H9 (cell line): ENCODE data around the gene SELENBP1. TPM values are rescaled to one million over a fixed set of nuclear protein-coding genes. Genes with fewer than 3 reads are reported as not detected.

ENCODE experiments used
- DNase-seq: peaks from one replicate; pipeline ENCODE4 v3.0.0-alpha.2; 2017
- H2AFZ ChIP-seq: one replicate; pipeline ENCODE4 v1.6.1; 2013; ENCODE audit warnings: mild to moderate bottlenecking, low read length, control low read depth, moderate library complexity
- H2AK5ac ChIP-seq: 2 replicates; pipeline ENCODE4 v1.6.1; 2013; ENCODE audit warnings: low read length, control low read depth, mixed read lengths; ENCODE audit not compliant: insufficient read length
- H2BK120ac ChIP-seq: one replicate; pipeline ENCODE4 v1.6.1; 2013; ENCODE audit warnings: low read depth, mild to moderate bottlenecking, low read length, control low read depth, inconsistent platforms; ENCODE audit not compliant: poor library complexity, severe bottlenecking
- H2BK12ac ChIP-seq: 2 replicates; pipeline ENCODE4 v1.6.1; 2013; ENCODE audit warnings: low read length, control low read depth, mixed read lengths, low read depth; ENCODE audit not compliant: insufficient read length
- H2BK15ac ChIP-seq: 2 replicates; pipeline ENCODE4 v1.6.1; 2013; ENCODE audit warnings: low read depth, low read length, control low read depth
- H2BK20ac ChIP-seq: one replicate; pipeline ENCODE4 v1.6.1; 2013; ENCODE audit warnings: low read depth, mild to moderate bottlenecking, low read length, control low read depth, inconsistent platforms; ENCODE audit not compliant: poor library complexity, severe bottlenecking
- H2BK5ac ChIP-seq: 2 replicates; pipeline ENCODE4 v1.6.1; 2013; ENCODE audit warnings: low read length, control low read depth, mixed read lengths; ENCODE audit not compliant: insufficient read length
- H3K14ac ChIP-seq: 2 replicates; pipeline ENCODE4 v1.6.1; 2013; ENCODE audit warnings: low read length, control low read depth; ENCODE audit not compliant: insufficient read depth
- H3K18ac ChIP-seq: 2 replicates; pipeline ENCODE4 v1.6.1; 2013; ENCODE audit warnings: low read depth, mild to moderate bottlenecking, mixed read lengths, low read length, control low read depth; ENCODE audit not compliant: insufficient read length
- H3K23ac ChIP-seq: 2 replicates; pipeline ENCODE4 v1.6.1; 2013; ENCODE audit warnings: low read length, control low read depth, mixed read lengths, low read depth; ENCODE audit not compliant: insufficient read length
- H3K23me2 ChIP-seq: 2 replicates; pipeline ENCODE4 v1.6.1; 2013; ENCODE audit warnings: low read depth, mild to moderate bottlenecking, mixed read lengths, low read length, control low read depth; ENCODE audit not compliant: insufficient read length, poor library complexity, severe bottlenecking
- H3K27ac ChIP-seq: 2 replicates; pipeline ENCODE4 v1.5.1; 2013; ENCODE audit warnings: low read length, control low read depth, mixed read lengths, low read depth; ENCODE audit not compliant: insufficient read length
- H3K27me3 ChIP-seq: 2 replicates; pipeline ENCODE4 v1.6.1; 2013; ENCODE audit warnings: low read length, control low read depth, inconsistent platforms; ENCODE audit not compliant: insufficient read depth
- H3K4ac ChIP-seq: 2 replicates; pipeline ENCODE4 v1.6.1; 2013; ENCODE audit warnings: low read depth, mild to moderate bottlenecking, control low read depth, inconsistent platforms, low read length, moderate library complexity
- H3K4me1 ChIP-seq: 2 replicates; pipeline ENCODE4 v1.6.1; 2013; ENCODE audit warnings: low read length, control low read depth, inconsistent platforms; ENCODE audit not compliant: insufficient read depth
- H3K4me2 ChIP-seq: 2 replicates; pipeline ENCODE4 v1.6.1; 2013; ENCODE audit warnings: low read length, control low read depth, mixed read lengths; ENCODE audit not compliant: insufficient read length, insufficient read depth
- H3K56ac ChIP-seq: 2 replicates; pipeline ENCODE4 v1.6.1; 2013; ENCODE audit warnings: low read depth, mild to moderate bottlenecking, mixed read lengths, low read length, control low read depth; ENCODE audit not compliant: insufficient read length
- H3K79me1 ChIP-seq: 2 replicates; pipeline ENCODE4 v1.6.1; 2013; ENCODE audit warnings: low read depth, mild to moderate bottlenecking, moderate library complexity, low read length, control low read depth, inconsistent platforms; ENCODE audit not compliant: insufficient read depth, poor library complexity, severe bottlenecking
- H3K79me2 ChIP-seq: 2 replicates; pipeline ENCODE4 v1.6.1; 2013; ENCODE audit warnings: low read length, control low read depth, inconsistent platforms; ENCODE audit not compliant: insufficient read depth
- H3K9ac ChIP-seq: 2 replicates; pipeline ENCODE4 v1.6.1; 2013; ENCODE audit warnings: low read length, control low read depth, mixed read lengths; ENCODE audit not compliant: insufficient read length; ENCODE audit errors: extremely low read depth
- H3K9me3 ChIP-seq: one replicate; pipeline ENCODE4 v1.6.1; 2013; ENCODE audit warnings: low read depth, low read length, inconsistent platforms; ENCODE audit not compliant: control insufficient read depth
- H3T11ph ChIP-seq: one replicate; pipeline ENCODE4 v1.6.1; 2013; ENCODE audit warnings: mild to moderate bottlenecking, low read length, control low read depth, inconsistent platforms
- H4K20me1 ChIP-seq: one replicate; pipeline ENCODE4 v1.6.1; 2013; ENCODE audit not compliant: control insufficient read depth, insufficient read length, insufficient read depth
- H4K5ac ChIP-seq: 2 replicates; pipeline ENCODE4 v1.6.1; 2013; ENCODE audit warnings: low read depth, mild to moderate bottlenecking, mixed read lengths, low read length, control low read depth; ENCODE audit not compliant: insufficient read length
- H4K8ac ChIP-seq: replicated peaks from 2 replicates; pipeline ENCODE4 v1.6.1; 2013; ENCODE audit warnings: low read length, control low read depth, mixed read lengths, low read depth; ENCODE audit not compliant: insufficient read length
- H4K91ac ChIP-seq: 2 replicates; pipeline ENCODE4 v1.6.1; 2013; ENCODE audit warnings: low read depth, mild to moderate bottlenecking, moderate library complexity, mixed read lengths, low read length, control low read depth; ENCODE audit not compliant: insufficient read length
- H3K27ac Mint-ChIP-seq, 3 experiments: 2 replicates in 2 of 3; 3 replicates in 1 of 3; pipeline ENCODE4 v1.8.0; 2020 to 2021; ENCODE audit warnings: mixed read lengths in 3 of 3, mild to moderate bottlenecking in 1 of 3, moderate library complexity in 1 of 3
- H3K27me3 Mint-ChIP-seq: 2 replicates; pipeline ENCODE4 v1.8.0; 2021; ENCODE audit warnings: low read depth, mild to moderate bottlenecking, moderate library complexity, mixed read lengths
- H3K36me3 Mint-ChIP-seq, 3 experiments: 2 replicates in 2 of 3; 3 replicates in 1 of 3; pipeline ENCODE4 v1.8.0; 2020 to 2021; ENCODE audit warnings: low read depth in 3 of 3, mixed read lengths in 3 of 3; ENCODE audit not compliant: insufficient read depth in 1 of 3
- H3K4me1 Mint-ChIP-seq, 2 experiments: 2 replicates each; pipeline ENCODE4 v1.8.0; 2020; ENCODE audit warnings: mixed read lengths in 2 of 2
- H3K4me3 Mint-ChIP-seq, 2 experiments: 2 replicates in 1 of 2; 3 replicates in 1 of 2; pipeline ENCODE4 v1.8.0; 2020 to 2021; ENCODE audit warnings: mild to moderate bottlenecking in 2 of 2, mixed read lengths in 2 of 2, moderate library complexity in 1 of 2
- H3K9me3 Mint-ChIP-seq, 2 experiments: 2 replicates in 1 of 2; 3 replicates in 1 of 2; pipeline ENCODE4 v1.8.0; 2020; ENCODE audit warnings: mild to moderate bottlenecking in 2 of 2, mixed read lengths in 2 of 2, moderate library complexity in 1 of 2
- CTCF ChIP-seq: fragments of 200-600 bp; sonication (generic); conservative IDR thresholded peaks from 3 replicates; pipeline ENCODE4 v1.8.0; 2021; ENCODE audit warnings: antibody characterized with exemption, mild to moderate bottlenecking
- WGBS: extraction: QIAGEN DNeasy Blood & Tissue Kit; methylation state at CpG from one replicate; pipeline ENCODE4 v1.1.7; 2013; ENCODE audit warnings: missing lambda C conversion rate, low lambda C conversion rate, mixed read lengths; ENCODE audit not compliant: insufficient read length; ENCODE audit errors: extremely low coverage; 5-methylcytosine and 5-hydroxymethylcytosine counted together
- total RNA-seq: library from RNA; stranded (reverse); gene quantifications from 2 replicates; pipeline ENCODE4 v1.2.1, GENCODE V29; 2021

Gene SELENBP1
- total RNA-seq, 1 experiment from 2014 or later: 14.2 TPM

GRCh38 chr1:151370211-151370911 is 2.1 kb downstream of the SELENBP1 start:
- Histone ChIP-seq H2BK20ac (no peak overlapping the region), H2BK5ac (no peak overlapping the region), H3K9ac (no peak overlapping the region), H2AFZ (no peak overlapping the region), H2BK12ac (no peak overlapping the region), H4K91ac (no peak overlapping the region), H3K14ac (no peak overlapping the region), H4K20me1 (no peaks in the 10 kb centered on the region), H3K9me3 (no peaks in the 10 kb centered on the region), H2AK5ac (no peak overlapping the region), H4K8ac (no peak overlapping the region), H3K56ac (no peak overlapping the region), H3T11ph (no peak overlapping the region), H4K5ac (no peak overlapping the region), H3K4me2 (no peak overlapping the region), H2BK120ac (no peak overlapping the region), H3K27ac (no peak overlapping the region), H3K79me1 (no peaks in the 10 kb centered on the region), H2BK15ac (no peak overlapping the region), H3K18ac (no peak overlapping the region), H3K23ac (no peak overlapping the region), H3K79me2 (no peaks in the 10 kb centered on the region), H3K27me3 (no peaks in the 10 kb centered on the region), H3K4me1 (no peaks in the 10 kb centered on the region), H3K4ac (no peak overlapping the region), H3K23me2 (no peaks in the 10 kb centered on the region)
- no peak for DNase-seq
- TF ChIP-seq CTCF: no peak
- H3K9me3 Mint-ChIP-seq: no peaks in the 10 kb centered on the region; a peak in 1 of 5 replicates
- no peak overlapping the region for H3K27ac Mint-ChIP-seq
- WGBS: no CpG with 5 or more reads among the region's 6 CpGs
- peaks cover 15 to 34% of the 10 kb centered on the region in 2 experiments for H3K4me1 Mint-ChIP-seq
- H3K4me3 Mint-ChIP-seq: no peak overlapping the region
- H3K27me3 Mint-ChIP-seq: no peaks in the 10 kb centered on the region
- peaks cover 0 to 11% (median 11%) of the 10 kb centered on the region in 3 experiments; a peak in 3 of 7 replicates for H3K36me3 Mint-ChIP-seq
